Measurements from ENCODE around the gene CDC42BPA.

GRCh38 chr1:227304665-227305064 is 13.6 kb downstream of the CDC42BPA start:
- no peak for TF ChIP-seq CTCF (IDR thresholded peaks at IDR 0.05; ENCODE audit: extremely low read depth in 1 of 2, insufficient read depth in 1 of 2, low read depth in 1 of 2, low read length in 2 of 2)
- TF ChIP-seq MAX (IDR thresholded peaks at IDR 0.05; ENCODE audit: insufficient read depth, insufficient read length), result no peak
- no peak for TF ChIP-seq POLR2A (IDR thresholded peaks at IDR 0.05; ENCODE audit: low read depth, low read length)
- no peak for TF ChIP-seq POLR2AphosphoS5 (IDR thresholded peaks at IDR 0.05; ENCODE audit: insufficient read depth, low read depth, low read length)
- TF ChIP-seq MYC (IDR thresholded peaks at IDR 0.05; ENCODE audit: low read depth, low read length), result no peak
- no peak for TF ChIP-seq EZH2 (IDR thresholded peaks at IDR 0.05; ENCODE audit: borderline replicate concordance, low read depth, low read length, severe bottlenecking)
- TF ChIP-seq FOS (IDR thresholded peaks at IDR 0.05; ENCODE audit: borderline replicate concordance, insufficient read depth, low read length), result no peak

All from endothelial cell of umbilical vein (primary cell).